ENCODE results near the gene RPS23.
"Not testable (repeated sequence)": the region's sequence is repeated elsewhere in the genome, so short reads cannot be mapped to it uniquely, and the experiment has no call there.

Gene RPS23

GRCh38 chr5:82290005-82290404 lies 11.9 kb upstream of the RPS23 start:
- DNase-seq (ENCODE audit: low spot score): no peak

GRCh38 chr5:82287625-82288024 lies 9.5 kb upstream of the RPS23 start:
- no peak for DNase-seq (ENCODE audit: low spot score)

- DNase-seq (ENCODE audit: low spot score): no peak
These were observed 7.1 kb upstream of the RPS23 start for GRCh38 chr5:82285206-82285605.

- DNase-seq (ENCODE audit: low spot score): no peak
These were observed 5.7 kb upstream of the RPS23 start for GRCh38 chr5:82283893-82284292.

- DNase-seq (ENCODE audit: low spot score): no peak
These were observed 687 bp upstream of the RPS23 start for GRCh38 chr5:82278711-82279370.

GRCh38 chr5:82277613-82277986 lies 554 bp downstream of the RPS23 start:
- DNase-seq (ENCODE audit: low spot score): no peak

GRCh38 chr5:82276800-82277612 lies 1.1 kb downstream of the RPS23 start:
- DNase-seq (ENCODE audit: low spot score): no peak

- no peak for DNase-seq (ENCODE audit: low spot score)
These were observed 2.9 kb downstream of the RPS23 start for GRCh38 chr5:82275216-82275664.

- DNase-seq (ENCODE audit: low spot score): no peak
These were observed 3.6 kb downstream of the RPS23 start for GRCh38 chr5:82274343-82275211.

GRCh38 chr5:82273426-82273825 lies 4.7 kb downstream of the RPS23 start:
- DNase-seq (ENCODE audit: low spot score): not testable (repeated sequence)

- not testable (repeated sequence) for DNase-seq (ENCODE audit: low spot score)
These were observed 5.4 kb downstream of the RPS23 start for GRCh38 chr5:82272571-82273356.

GRCh38 chr5:82269363-82269762 lies 8.8 kb downstream of the RPS23 start:
- DNase-seq (ENCODE audit: low spot score): not testable (repeated sequence)

- DNase-seq (ENCODE audit: low spot score): not testable (repeated sequence)
These were observed 10.7 kb downstream of the RPS23 start for GRCh38 chr5:82267297-82267933.

GRCh38 chr5:82265047-82265446 lies 13.1 kb downstream of the RPS23 start:
- DNase-seq (ENCODE audit: low spot score): no peak

GRCh38 chr5:82259172-82259800 lies 18.9 kb downstream of the RPS23 start:
- no peak for DNase-seq (ENCODE audit: low spot score)

- DNase-seq (ENCODE audit: low spot score): no peak
These were observed 20.4 kb downstream of the RPS23 start for GRCh38 chr5:82257729-82258128.

- no peak for DNase-seq (ENCODE audit: low spot score)
These were observed 20.9 kb downstream of the RPS23 start for GRCh38 chr5:82257247-82257646.

- DNase-seq (ENCODE audit: low spot score): no peak
These were observed 22.3 kb downstream of the RPS23 start for GRCh38 chr5:82255844-82256243.

- DNase-seq (ENCODE audit: low spot score): no peak
These were observed 25.4 kb downstream of the RPS23 start for GRCh38 chr5:82252744-82253143.

GRCh38 chr5:82246960-82247574 lies 31.1 kb downstream of the RPS23 start:
- no peak for DNase-seq (ENCODE audit: low spot score)

All from HuH-7 (cell line).